ENCODE measurements around the gene SCFD2.
"Not testable (repeated sequence)": the region's sequence is repeated elsewhere in the genome, so short reads cannot be mapped to it uniquely, and the experiment has no call there.

SCFD2 gene

DNA sequence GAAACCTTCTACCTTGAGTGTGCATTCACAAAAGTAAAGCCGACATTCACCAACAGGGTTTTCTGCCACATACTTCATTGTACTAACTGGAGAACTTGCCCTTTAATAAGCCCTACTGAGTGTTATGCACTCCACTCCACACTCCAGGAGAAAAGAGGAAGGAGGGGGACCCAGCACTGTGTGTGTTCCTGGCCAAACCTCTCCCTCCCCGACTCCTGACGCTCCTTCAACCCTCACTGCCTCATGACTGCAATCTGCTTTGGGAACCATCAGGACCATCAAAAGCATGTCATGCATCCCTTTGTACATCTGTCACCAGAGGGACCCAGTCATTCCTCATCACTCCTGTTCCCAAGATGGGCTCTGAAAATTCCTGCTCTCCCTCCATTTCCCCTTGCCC is 360.1 kb downstream of the SCFD2 start:
- no peak for DNase-seq

DNA sequence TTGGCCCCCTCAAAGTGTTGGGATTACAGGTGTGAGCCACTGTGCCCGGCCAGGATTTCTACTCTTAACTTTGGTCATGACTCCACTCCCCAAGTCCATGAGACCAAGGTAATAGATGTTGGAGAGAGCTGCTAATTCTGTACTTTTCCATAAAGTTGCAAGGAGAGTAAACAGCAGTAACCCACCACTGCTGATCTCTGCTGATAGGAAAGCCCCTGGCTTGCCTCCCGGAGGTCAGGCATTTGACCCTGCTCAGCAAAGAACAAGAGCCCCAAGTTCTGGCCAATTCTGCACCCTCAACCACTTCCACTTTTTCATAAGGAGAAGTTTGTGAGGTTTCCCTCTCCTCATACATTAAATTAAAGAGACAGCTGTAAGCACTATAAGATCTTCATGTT is 360.7 kb downstream of the SCFD2 start:
- DNase-seq = no peak

DNA sequence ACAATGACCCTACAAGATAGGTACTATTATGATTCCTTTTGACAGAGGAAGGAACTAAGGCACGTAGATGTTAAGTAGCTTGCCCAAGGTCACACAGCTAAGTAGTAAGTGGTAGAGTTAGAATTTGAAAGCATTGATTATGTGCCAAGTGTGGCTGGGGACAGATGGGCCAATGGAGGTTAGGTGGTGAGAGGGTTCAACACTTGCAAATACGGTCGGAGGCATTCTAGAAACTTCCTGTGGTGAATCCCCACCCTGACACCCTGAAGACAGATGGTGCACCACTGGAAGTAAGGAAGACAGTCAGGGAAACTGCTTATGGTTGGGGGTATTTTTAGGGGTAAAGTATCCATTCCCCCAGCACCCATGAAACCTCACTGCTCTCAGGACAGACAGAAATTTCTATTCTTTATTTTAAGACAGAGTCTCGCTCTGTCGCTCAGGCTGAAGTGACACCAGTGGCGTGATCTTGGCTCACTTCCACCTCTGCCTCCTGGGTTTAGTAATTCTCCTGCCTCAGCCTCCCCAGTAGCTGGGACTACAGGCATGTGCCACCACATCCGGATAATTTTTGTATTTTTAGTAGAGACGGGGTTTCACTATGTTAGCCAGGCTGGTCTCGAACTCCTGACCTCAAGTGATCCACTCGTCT is 361.2 kb downstream of the SCFD2 start:
- no peak for DNase-seq

DNA sequence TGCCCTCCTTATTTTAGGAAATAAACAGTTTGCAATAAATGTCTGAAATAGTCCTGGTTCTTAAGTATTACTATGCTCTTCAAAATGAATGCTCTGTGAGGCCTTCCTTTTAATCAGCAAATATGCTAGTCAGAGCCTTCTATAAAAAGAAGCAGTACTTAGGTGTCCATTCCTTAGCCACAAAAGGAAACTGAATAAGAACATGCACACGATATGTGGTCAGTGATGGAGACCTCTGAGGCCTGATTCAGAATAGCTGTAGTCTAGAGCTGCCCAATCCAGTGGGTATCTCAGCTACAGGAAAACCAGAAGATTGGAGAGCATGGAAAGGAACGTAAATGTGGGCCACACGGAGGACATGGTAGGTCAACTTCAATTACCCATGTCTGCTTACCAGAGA is 361.9 kb downstream of the SCFD2 start:
- no peak for DNase-seq

DNA sequence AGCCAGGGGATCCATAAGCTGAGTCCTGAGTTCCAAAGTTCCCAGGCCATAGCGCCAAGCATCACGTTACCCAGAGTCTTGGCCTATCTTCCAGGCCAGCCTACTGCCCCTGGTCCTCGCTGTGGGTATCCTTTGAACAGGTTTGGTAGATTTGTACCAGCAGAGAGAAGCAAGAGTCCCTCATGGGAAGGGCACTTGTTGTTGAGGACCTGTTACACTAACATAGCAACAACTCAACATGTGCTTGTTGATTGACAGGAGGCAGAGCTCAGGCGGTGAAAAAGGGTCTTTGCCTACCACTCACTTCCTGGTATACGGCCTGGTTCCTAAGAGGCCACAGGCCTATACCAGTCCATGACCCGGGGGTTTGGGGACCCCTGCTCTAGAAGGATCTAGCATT is 365.3 kb downstream of the SCFD2 start:
- no peak for DNase-seq

DNA sequence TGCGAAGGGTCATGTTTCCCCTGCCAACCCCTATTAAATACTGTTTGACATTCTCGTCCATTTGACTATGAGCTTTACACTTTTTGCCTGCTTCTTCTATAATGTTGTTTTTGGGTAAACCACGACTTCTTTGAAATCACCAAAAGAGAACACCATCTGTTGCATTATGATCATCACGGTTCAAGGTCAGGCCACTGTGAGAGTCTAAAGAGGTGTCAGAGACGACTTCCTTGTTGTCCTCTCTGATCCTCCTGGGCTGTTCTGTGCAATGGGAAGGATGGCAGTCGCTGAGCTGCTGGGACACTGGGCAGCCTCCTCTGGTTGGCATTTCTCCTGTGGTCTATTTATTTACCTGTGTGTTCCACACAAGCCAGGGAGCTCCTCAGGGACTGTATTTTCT is 366.2 kb downstream of the SCFD2 start:
- no peak for DNase-seq

DNA sequence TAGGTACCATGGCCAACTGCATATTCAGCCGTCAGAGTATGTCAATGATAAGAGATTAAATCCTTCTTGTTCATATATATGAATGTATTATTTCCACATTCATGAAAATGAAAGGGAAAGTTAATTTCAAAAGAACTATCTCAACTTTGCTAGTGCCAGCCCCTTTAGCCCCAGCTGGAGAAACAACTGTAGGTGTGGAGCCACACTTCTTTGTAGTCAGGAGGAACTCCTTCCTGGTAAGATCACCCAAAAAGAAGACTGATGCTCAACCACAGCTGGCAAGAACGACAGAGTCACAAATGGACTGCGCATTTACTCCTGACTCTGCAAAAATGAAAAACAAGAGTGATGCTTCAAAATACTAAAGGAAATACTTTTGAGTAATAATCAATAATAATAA is 367.4 kb downstream of the SCFD2 start:
- no peak for DNase-seq

DNA sequence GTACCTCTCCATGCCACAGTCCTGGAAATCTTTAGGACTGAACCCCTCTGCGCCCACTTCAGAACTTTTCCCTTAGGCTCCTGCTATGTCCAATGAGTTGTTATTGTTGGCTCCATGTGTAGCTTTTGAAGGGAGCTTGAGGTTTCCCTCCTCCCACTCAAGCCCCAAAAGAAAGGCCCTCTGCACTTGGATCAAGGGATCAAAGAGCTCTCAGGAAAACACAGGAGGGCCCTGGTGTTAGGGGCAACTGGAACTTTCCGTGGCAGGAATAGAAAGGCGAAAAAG is 368.8 kb downstream of the SCFD2 start:
- DNase-seq = no peak

DNA sequence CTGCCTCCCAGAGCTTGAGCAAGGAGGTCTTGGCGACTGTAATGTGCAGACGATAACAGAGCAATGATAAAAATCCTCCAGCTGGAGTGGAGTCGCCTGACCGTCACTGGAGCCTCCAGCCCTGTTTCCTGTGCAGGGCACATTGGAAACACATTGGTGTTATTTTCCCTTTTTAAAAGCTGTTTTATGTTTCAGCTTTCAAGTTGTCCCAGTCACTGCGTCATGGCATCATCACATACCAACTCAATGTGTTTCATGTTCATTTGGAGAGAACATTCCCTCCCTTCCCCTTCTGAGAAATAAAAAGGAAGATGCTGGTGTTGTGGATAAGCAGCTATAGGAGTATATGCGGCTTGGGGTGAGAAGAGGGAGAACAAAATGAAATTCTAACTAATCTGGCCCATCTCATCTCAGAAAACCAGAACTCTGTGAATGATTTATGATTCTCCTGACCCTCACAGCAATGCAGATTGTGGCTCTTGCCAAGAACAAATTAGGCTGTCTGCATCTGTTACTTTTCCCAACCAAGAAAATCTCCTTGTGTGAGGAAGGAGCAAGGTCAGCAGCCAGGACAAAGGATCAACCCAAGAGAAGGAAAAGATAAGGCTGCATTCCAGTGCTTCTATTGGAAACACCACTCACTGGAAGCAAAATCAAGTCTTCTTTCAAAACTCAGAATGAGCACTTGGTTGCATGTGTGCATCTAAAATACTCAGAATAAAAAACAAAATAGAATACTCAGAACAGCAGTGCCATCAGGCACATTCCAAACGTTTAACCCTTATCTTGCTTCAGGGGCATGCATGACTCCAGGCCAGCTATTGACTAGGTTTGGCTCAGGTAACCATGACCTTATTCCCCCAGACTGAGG is 369.4 kb downstream of the SCFD2 start:
- no peak for DNase-seq

DNA sequence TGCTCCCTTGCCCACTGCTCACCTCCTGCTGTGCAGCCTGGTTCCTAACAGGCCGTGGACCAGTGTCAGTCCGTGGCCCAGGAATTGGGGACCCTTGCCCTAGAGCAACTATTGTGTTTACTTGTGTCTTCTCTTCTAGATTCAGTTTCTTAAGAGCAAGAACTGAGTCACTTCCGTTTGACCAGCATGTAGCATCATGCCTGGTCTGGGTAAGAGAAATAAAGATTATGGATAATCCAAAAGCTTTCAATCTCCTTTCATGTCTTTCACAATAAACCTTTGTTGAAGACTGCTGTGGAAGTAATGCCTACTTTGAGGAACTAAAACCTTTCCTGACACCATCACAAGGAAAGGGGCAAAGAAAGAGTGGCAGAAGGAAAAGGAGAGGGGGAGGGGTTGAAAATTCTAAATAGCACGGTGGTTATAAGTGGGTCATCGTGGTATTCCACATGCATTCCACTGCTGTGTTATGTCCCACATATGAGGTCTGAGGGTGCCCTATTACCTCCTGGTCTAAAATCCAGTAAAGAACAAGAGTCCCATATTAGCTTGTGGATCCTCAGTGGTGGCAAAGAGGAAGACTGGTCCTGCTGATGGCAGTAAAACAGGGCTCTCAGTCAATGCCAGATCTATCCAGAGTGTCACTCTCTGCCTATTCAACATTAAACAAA is 370.4 kb downstream of the SCFD2 start:
- DNase-seq = no peak

DNA sequence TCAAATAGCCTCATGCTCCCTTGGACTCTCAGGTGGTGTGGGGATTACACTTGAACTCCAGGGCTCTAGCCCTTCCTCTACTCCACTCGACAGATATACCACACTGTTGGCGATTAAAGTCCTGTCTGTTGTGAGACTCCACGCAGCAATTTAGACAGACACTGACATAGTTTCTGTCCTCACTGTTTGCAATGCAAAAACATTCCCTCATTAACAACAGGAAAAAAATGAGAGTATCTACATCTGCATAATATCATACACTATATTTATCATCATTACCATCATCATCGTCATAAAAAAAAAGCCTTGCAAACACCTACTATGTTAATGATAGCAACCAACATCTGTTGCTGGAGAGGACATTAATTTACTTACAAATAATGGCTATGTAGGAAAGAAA is 371.3 kb downstream of the SCFD2 start:
- DNase-seq = no peak

DNA sequence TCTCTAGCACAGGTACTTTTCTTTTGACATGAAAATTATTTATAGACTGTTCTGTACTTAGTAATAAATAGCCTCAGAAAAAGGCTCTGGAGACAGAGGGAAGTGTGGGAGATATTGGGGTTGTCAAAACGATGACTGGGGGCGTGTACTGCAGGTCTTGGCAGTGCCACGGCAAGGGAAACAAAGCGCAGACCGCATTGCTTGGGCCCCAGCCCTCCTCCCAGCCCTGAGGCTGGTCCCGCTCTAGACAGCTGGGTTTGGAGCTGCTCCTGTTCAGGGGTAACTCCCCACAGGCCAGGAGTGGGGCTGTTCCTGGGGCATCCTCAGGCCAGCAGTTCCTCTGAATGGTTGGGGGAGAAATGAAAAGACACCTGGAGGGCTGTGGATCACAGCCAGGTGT is 372.1 kb downstream of the SCFD2 start:
- no peak for DNase-seq

DNA sequence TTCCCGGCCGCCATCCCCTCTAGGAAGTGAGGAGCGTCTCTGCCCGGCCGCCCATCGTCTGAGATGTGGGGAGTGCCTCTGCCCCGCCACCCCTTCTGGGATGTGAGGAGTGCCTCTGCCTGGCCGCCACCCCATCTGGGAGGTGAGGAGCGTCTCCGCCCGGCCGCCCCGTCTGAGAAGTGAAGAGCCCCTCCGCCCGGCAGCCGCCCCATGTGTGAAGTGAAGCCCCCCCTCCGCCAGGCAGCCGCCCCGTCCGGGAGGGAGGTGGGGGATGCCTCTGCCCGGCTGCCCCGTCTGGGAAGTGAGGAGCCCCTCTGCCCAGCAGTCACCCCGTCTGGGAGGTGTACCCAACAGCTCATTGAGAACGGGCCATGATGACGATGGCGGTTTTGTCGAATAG is 373.3 kb downstream of the SCFD2 start:
- not testable (repeated sequence) for DNase-seq

DNA sequence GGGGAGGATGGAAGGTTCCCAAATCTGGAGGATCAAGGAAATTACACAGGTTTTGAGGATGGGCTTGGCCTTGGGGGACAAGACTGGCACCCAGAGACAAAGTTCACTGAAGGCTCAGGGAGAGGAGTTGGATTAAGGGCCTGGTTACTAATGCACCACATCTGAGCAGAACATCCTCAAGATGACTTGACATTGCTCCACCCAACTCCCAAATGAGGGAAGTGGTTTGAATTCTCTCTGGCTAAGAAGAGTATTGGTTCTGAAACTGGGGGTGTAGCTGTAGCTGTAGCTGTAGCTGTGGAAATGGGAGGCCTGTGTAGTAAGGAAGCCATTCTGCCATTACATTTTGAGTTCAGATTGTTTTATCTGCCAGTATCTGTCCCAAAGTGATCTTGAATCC is 374.4 kb downstream of the SCFD2 start:
- DNase-seq = no peak

DNA sequence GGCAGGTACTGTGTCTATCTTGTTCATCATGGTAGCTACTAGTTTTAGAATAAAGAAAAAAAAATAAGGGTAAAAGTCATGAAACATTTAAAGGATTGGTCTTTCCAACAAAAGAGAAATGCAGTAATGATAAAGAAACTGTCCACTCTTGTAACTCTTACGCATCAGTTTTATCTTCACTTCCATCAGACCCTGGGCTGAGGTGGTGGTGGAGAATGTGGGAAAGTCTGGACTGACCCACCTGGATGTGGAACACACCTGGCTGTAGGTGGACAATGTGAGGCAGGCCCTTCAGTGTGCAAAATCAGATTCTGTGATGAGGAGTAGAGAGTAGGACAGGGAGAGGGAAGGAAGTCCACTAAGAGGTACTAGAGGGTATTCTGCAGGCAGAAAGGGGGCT is 375.2 kb downstream of the SCFD2 start:
- DNase-seq = no peak

DNA sequence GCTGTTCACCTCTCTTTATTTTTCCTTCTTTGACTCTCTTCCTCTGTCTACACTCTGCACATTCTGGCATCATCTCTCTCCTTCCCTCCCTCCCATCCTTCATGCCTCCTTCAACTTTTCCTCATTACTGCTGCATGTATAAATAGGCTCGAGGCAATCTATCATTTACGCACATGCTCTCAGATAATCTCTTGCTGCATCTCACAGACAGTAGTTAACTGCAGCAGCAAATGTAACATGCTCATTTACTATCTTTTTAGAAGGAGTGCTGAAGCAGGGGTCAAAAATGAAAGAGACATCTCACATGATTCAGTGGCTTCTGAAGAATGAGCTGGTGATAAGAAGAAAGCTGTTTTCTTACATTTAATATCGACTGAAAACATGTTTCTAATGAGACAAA is 376.0 kb downstream of the SCFD2 start:
- DNase-seq = no peak

DNA sequence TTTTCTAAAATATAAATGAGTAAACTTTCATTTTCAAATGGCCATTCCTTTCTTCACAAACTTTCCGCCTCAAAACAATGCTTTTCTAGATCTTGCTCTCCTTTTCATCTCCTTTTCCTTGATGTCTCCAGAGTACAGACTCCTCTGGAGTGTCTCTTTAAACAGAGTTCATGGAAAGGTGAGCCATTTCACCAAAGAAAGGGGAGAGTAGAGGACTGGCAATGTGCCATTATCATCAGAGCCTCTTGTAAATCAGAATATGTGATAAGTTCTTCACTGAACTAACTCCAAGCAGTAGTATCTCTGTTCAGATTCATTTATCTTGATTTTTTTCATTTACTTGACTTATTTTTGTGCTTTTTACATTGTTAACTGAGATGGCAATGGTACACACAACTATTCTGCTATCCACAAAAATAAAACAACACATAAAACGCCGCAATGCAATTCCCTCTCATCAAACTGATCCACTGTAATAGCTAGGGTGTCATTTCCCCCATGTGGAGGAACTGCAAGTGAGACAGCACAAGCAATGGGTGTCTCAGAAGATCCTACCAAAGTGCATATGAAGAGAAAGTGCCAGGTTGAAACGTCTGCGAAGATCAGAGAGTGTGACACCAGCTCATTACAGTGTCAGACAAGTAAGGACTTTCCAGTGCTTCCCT is 378.3 kb downstream of the SCFD2 start:
- DNase-seq = no peak

DNA sequence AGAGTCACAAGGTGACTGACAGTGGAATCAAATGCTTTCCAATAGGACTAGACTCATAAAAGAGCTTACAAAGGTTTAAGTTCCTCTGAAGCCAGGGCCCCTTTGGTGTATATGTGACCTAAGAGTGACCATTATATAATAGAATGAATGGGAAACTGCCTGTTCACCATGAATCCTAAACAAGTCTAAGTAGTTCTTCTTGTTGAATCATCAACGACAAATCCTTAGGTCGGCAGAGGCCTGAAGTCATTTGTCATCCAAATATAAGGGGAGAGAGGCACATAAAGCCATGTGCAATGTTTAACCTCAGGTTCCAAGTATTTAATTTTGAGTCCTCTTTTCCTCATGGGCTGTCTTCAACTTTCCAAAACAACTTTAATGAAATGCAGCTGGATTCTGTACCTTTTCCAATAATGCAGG is 381.4 kb downstream of the SCFD2 start:
- DNase-seq = no peak

DNA sequence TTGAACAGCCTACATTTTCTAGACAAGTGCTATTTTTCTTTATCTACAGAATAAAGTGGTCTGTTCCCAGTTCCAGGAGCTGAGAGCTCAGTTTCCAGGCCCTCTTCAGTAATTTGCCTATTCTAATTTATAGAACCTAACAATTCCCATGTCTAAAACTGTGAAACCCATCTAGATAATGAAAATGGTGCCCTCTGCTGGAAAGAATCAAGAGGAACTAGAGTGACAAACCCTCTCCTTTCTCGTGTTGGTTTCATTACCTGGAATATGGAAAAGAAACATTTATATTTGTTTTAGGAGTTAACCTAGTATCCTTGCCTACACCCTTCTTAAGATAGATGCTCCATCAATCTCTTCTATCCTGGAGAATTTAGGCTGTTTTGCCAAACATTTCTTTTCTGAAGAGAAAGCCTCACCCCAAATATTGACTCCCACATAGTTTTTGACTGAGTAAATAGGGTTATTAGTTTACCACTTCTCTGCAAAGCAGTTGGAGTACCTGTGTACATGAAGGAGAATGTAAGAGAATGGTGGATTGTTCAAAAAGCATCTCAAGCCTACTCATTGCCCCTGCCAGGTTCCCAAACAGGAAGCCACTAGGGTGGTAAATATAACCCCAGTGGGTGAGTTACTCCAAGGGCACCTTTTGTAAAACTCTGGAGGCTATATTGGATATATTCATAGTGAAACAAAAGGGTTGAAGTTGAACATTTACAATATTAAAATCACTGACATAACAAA is 382.1 kb downstream of the SCFD2 start:
- DNase-seq = no peak

DNA sequence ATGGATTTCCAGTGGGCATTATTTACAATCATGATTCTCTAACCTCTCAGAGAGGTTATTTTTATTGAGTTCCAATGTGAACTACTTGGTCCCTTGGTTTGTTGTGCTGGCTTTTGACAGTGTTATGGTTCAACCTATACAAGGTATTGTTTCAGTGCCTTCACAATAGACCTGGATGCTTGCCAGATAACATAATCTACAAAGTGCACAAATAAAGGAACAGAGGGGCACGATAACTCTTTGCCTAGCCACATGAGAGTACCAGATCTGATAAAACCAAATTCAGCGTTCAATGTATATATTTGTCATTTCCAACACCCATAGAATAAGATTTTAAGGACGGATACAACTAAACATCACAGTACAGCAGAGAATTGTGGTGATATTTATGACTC is 382.9 kb downstream of the SCFD2 start:
- no peak for DNase-seq

DNA sequence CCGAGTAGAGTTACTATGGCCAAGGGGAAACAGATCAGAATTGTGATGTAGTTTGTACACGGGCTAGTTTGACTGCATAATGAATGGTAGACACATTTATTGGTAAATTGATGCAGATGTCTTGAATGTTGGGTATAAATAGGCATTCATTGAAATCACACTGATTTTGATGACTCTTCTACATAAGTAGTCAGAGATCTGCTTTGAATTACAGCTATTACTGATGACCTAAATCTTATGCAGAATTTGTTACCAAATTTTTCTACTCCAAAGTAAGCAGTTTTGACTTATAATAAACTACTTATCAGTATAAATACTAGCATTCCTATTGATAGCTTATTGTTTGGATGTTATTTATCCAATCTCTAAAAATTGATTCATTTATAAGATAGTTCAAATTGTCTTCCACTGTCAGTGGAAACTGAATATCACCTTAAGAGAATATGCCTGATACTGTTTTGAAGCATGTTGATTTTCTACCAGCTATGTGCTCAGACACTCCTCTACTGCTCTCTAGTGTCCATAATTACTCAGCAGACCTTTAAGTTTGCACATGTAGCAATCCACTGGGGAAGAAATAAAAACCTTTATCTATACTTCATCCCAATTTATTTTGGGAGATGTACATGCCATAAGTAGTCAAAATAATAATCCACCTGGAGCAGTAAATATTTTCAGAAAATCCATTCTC is 383.5 kb downstream of the SCFD2 start:
- DNase-seq = no peak

DNA sequence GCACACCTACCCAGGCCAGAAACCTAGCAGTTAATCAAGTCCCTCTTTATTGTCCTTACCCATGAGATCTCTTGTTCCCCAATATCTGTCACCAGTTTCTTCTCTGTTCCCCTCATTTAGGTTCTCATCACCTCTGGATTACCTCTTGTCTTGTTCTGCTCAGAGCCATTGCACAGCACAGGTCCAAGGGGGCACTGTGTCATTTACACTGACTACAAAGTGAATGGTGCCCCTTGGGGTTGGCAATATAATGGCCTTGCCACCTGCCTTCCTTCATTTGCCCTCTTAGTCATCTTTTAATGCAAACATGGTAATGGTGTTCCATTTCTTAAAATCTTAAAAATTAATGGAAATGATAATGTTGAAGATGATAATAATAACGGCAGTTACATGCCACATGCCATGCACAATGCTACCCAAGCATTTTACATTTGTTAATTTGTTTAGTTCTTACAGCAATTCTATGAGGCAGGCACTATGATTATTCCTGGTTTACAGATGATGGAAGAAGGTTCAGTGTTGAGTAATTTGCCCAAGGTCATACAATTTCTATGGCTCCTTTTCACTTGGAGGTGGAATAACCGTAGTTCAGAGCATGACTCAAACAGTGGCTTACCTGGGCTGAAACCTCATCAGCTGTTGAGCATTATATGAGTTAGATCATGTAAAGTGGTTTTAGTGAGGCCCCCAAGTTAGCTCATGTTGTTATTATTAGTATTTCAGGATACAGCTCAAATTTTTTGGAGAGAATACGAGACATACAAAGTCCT is 385.9 kb downstream of the SCFD2 start:
- DNase-seq = no peak

Measured in right hindlimb (tissue), 1 donor.